Measurements from ENCODE around the gene ZBTB8A. TPM values are rescaled to one million over a fixed set of nuclear protein-coding genes. Genes with fewer than 3 reads are reported as not detected.

The ZBTB8A gene
- total and polyA plus RNA-seq, 2 of the 13 experiments (the other 11 are each of a cell fraction or from before 2014, with no cell fraction given), result 1.3 to 3.7 TPM

GRCh38 chr1:32651461-32652073 is 112.3 kb downstream of the ZBTB8A start (continued):
- TF ChIP-seq HOMEZ (CRISPR knock-in tag; IDR thresholded peaks at IDR 0.05; ENCODE audit: low read depth), result no peak
- TF ChIP-seq IKZF4 (CRISPR knock-in tag; IDR thresholded peaks at IDR 0.05; ENCODE audit: borderline replicate concordance, low read depth, not compliant biosample characterization), result no peak

- 82% methylated on average over 16 of the region's 16 CpGs for WGBS (ENCODE audit: low lambda C conversion rate)
- ChIA-PET POLR2A (interaction anchor here (2.9 kb wide), 1 partner anchor 42 kb away, joined by 31 read pairs; no protein-coding TSS in a partner anchor), CTCF (ENCODE audit: low intra/inter-chr PET ratio, low total read pairs) (no interaction called here)
- Histone ChIP-seq H3K9ac (ENCODE audit: insufficient read depth, low read depth, low read length) (peak overlapping the region; percentile 99), H3K4me3 (replicated peaks in 1 of 3; ENCODE audit: insufficient read depth in 1 of 3, low read depth in 2 of 3, low read length in 3 of 3) (peak overlapping the region; percentile 61 to 91 (median 73)), H3K27ac (ENCODE audit: extremely low read length, insufficient read depth, low read length) (peak overlapping the region; percentile 100), H3K4me1 (ENCODE audit: insufficient read depth, low read length) (peaks cover 61% of the 10 kb centered on the region), H3K9me3 (ENCODE audit: low read length) (no peaks in the 10 kb centered on the region), H3K36me3 (replicated peaks in 1 of 2; ENCODE audit: control insufficient read depth in 1 of 2, insufficient read depth in 2 of 2, low read length in 2 of 2) (peaks cover 10 to 44% of the 10 kb centered on the region in 2 experiments), H2AFZ (ENCODE audit: low read length) (no peak overlapping the region), H4K20me1 (ENCODE audit: insufficient read depth, low read length) (peaks cover 14% of the 10 kb centered on the region), H3K27me3 (ENCODE audit: control insufficient read depth in 1 of 2, insufficient read depth in 2 of 2, low read length in 2 of 2) (no peaks in the 10 kb centered on the region; a peak in 1 of 5 replicates), H3K79me2 (ENCODE audit: insufficient read depth, low read length) (peaks cover 75% of the 10 kb centered on the region), H3K4me2 (ENCODE audit: low read depth, low read length) (peak overlapping the region; percentile 88)
- FAIRE-seq, result no peak
- intact Hi-C loops (cut with micrococcal nuclease; ENCODE audit: unreplicated experiment), result no loop called here
- no TSS peak for BruUV-seq (replicated peaks)
- no peak for ATAC-seq
- no peak for DNase-seq (ENCODE audit: low spot score)
- in situ Hi-C loops (cut with HindIII; ENCODE audit: extremely low pct_ligation_motif_present, low pct_unique_long_range_greater_than_20kb), result no loop called here
- TF ChIP-seq IKZF4 (CRISPR knock-in tag; IDR thresholded peaks at IDR 0.05; ENCODE audit: borderline replicate concordance, low read depth, not compliant biosample characterization), result no peak
- TF ChIP-seq ZNF121 (CRISPR knock-in tag; IDR thresholded peaks at IDR 0.05), result peak; percentile 83
- TF ChIP-seq TARDBP (CRISPR knock-in tag; IDR thresholded peaks at IDR 0.05), result no peak
- no peak for TF ChIP-seq FOXO1 (CRISPR knock-in tag; IDR thresholded peaks at IDR 0.05)
- TF ChIP-seq ZBTB33 (CRISPR knock-in tag; IDR thresholded peaks at IDR 0.05), result peak; percentile 59; the same call in 1 of the 2 replicates
- no peak for TF ChIP-seq RBAK (CRISPR knock-in tag; IDR thresholded peaks at IDR 0.05)
- TF ChIP-seq MTF1 (CRISPR knock-in tag; IDR thresholded peaks at IDR 0.05), result no peak
- no peak for TF ChIP-seq ZNF280B (CRISPR knock-in tag; IDR thresholded peaks at IDR 0.05; ENCODE audit: borderline replicate concordance)
- TF ChIP-seq ZNF770 (CRISPR knock-in tag; IDR thresholded peaks at IDR 0.05), result peak; percentile 94
Measured at GRCh38 chr1:32652244-32652962, 113.2 kb downstream of the ZBTB8A start.

Data from HepG2 (cell line).